ENCODE data around the gene SLC22A23.

GRCh38 chr6:3361312-3362037, 95.4 kb downstream of the SLC22A23 start:
- TF ChIP-seq CTCF (IDR thresholded peaks at IDR 0.05) (no peak), POLR2A (IDR thresholded peaks at IDR 0.05) (no peak)

Data from adrenal gland (tissue), 5 donors.